Activated B cell treated with CpG ODN at 0.5 μM for 24 hours (primary cell): ENCODE data around the gene ZBTB12. TPM values are rescaled to one million over a fixed set of nuclear protein-coding genes. Genes with fewer than 3 reads are reported as not detected.

ENCODE experiments used
- ATAC-seq: fragments of 200-7000 bp; cut with Tn5 transposase; one replicate; pipeline ENCODE4 v1.10.0; 2021; ENCODE audit warnings: low read depth, mild to moderate bottlenecking, moderate library complexity
- CTCF ChIA-PET: fragments of 350-600 bp; sonication (Branson Sonifier 250); formaldehyde crosslinking; loops from one replicate; lab custom pipeline; 2021; ENCODE audit warnings: antibody characterized with exemption; lab: Charles Lee
- POLR2A ChIA-PET: fragments of 350-600 bp; sonication (Branson Sonifier 250); formaldehyde crosslinking; loops from one replicate; lab custom pipeline; 2021; ENCODE audit warnings: antibody characterized with exemption; lab: Charles Lee
- DNase-seq: peaks from one replicate; pipeline ENCODE4 v3.0.0; 2022
- H3K27ac Mint-ChIP-seq: one replicate; pipeline ENCODE4 v1.8.0; 2020; ENCODE audit warnings: mixed read lengths
- H3K27me3 Mint-ChIP-seq: one replicate; pipeline ENCODE4 v1.8.0; 2021; ENCODE audit warnings: mixed read lengths
- H3K36me3 Mint-ChIP-seq: one replicate; pipeline ENCODE4 v1.8.0; 2021; ENCODE audit warnings: low read depth, mixed read lengths
- H3K4me1 Mint-ChIP-seq: one replicate; pipeline ENCODE4 v1.8.0; 2021; ENCODE audit warnings: mixed read lengths
- H3K4me3 Mint-ChIP-seq: one replicate; pipeline ENCODE4 v1.8.0; 2020; ENCODE audit warnings: mild to moderate bottlenecking, mixed read lengths
- H3K9me3 Mint-ChIP-seq: one replicate; pipeline ENCODE4 v1.8.0; 2020; ENCODE audit warnings: mixed read lengths
- intact Hi-C: fragments of 100-400 bp; cut with micrococcal nuclease; formaldehyde crosslinking; loops from one replicate; pipeline ENCODE4 v1.15.1; 2024
- total RNA-seq: library from RNA; stranded (reverse); gene quantifications from 2 replicates; pipeline ENCODE4 v1.2.3, GENCODE V29; 2022
- TF ChIP-seq, protein P1 (sequence below): fragments of 200-600 bp; IDR thresholded peaks from one replicate; pipeline ENCODE4 v1.8.0; 2022; ENCODE audit warnings: antibody characterized with exemption, mild to moderate bottlenecking

ZBTB12 gene
- total RNA-seq, 1 donor from 2014 or later, result 4.8 TPM

GRCh38 chr6:31896856-31897611 is 4.9 kb downstream of the ZBTB12 start:
- ATAC-seq (peak; percentile 4), DNase-seq (no peak)
- H3K4me3 Mint-ChIP-seq, result peak overlapping the region; percentile 97
- POLR2A ChIA-PET, result interaction anchor here (0.6 to 3.0 kb wide), 11 partner anchors 12 to 1465 kb away, joined by 3 to 29 read pairs (median 8); partner anchors contain the start of genes ABHD16A, DXO, LSM2 and NELFE
- H3K36me3 Mint-ChIP-seq, result peaks cover 36% of the 10 kb centered on the region
- no peaks in the 10 kb centered on the region for H3K9me3 Mint-ChIP-seq
- H3K27ac Mint-ChIP-seq, result peak overlapping the region; percentile 74
- H3K27me3 Mint-ChIP-seq, result no peaks in the 10 kb centered on the region
- TF ChIP-seq, protein P1, sequence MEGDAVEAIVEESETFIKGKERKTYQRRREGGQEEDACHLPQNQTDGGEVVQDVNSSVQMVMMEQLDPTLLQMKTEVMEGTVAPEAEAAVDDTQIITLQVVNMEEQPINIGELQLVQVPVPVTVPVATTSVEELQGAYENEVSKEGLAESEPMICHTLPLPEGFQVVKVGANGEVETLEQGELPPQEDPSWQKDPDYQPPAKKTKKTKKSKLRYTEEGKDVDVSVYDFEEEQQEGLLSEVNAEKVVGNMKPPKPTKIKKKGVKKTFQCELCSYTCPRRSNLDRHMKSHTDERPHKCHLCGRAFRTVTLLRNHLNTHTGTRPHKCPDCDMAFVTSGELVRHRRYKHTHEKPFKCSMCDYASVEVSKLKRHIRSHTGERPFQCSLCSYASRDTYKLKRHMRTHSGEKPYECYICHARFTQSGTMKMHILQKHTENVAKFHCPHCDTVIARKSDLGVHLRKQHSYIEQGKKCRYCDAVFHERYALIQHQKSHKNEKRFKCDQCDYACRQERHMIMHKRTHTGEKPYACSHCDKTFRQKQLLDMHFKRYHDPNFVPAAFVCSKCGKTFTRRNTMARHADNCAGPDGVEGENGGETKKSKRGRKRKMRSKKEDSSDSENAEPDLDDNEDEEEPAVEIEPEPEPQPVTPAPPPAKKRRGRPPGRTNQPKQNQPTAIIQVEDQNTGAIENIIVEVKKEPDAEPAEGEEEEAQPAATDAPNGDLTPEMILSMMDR, result no peak
- CTCF ChIA-PET, result interaction anchor here (1.4 kb wide), 1 partner anchor 10 kb away, joined by 3 read pairs; no protein-coding TSS in a partner anchor
- H3K4me1 Mint-ChIP-seq, result peaks cover 27% of the 10 kb centered on the region
- intact Hi-C loops, result loop anchor here (1.0 to 5.0 kb wide), 5 partner anchors 35 to 350 kb away; partner anchors contain the start of genes ATF6B, ATP6V1G2, CSNK2B and LY6G5B

DNA sequence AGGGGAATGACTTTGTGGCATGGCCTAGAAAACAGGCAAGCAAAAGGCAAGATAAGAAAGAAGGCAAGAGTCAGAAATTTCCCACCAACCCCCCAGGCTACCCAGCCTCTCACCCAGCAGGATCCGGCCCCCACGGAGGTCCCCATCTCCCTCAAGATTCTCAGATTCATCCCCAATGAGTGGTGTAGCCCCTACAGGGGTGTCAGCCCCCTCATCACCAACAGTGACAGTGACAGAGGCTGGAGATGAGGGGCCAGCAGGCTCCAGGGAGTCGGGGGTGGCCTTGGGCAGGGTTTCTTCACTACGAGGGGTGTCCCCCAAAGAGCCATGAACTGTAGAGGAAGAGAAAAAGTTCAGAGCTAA is 5.4 kb downstream of the ZBTB12 start:
- no peak for ATAC-seq
- CTCF ChIA-PET, result interaction anchor here (1.4 kb wide), 1 partner anchor 9 kb away, joined by 3 read pairs; no protein-coding TSS in a partner anchor
- TF ChIP-seq, protein P1, result no peak
- DNase-seq, result no peak
- no peaks in the 10 kb centered on the region for H3K9me3 Mint-ChIP-seq
- peak overlapping the region; percentile 74 for H3K27ac Mint-ChIP-seq
- H3K27me3 Mint-ChIP-seq, result no peaks in the 10 kb centered on the region
- H3K4me1 Mint-ChIP-seq, result peaks cover 27% of the 10 kb centered on the region
- intact Hi-C loops, result loop anchor here (2.0 to 5.0 kb wide), 3 partner anchors 62 to 350 kb away; partner anchors contain the start of genes ATP6V1G2, CSNK2B, LY6G5B and NELFE
- POLR2A ChIA-PET, result interaction anchor here (0.8 to 3.0 kb wide), 2 partner anchors 20 to 33 kb away, joined by 3 to 29 read pairs; partner anchors contain the start of gene NEU1
- peaks cover 40% of the 10 kb centered on the region for H3K36me3 Mint-ChIP-seq
- H3K4me3 Mint-ChIP-seq, result peak overlapping the region; percentile 82

DNA sequence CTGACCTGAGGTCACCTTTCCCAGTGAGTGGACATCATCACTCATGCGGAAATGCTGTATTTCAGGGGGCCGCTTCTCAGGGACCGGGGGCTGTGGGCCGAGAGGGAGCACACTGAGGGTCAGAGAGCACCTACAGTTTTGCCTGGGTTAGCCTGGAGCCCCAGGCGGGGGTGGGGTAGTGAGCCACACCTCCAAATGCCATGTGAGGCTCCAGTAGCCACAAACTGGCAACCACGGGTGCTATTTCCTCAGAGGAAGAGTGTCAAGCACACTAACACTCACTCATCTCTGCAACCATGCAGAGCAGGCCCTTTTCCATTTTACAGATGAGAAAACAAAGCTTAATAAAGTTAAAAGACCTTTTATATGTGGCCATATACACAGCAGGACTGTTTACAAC is 9.1 kb downstream of the ZBTB12 start:
- POLR2A ChIA-PET, result interaction anchor here (0.6 kb wide), 1 partner anchor 493 kb away, joined by 8 read pairs; no protein-coding TSS in a partner anchor
- Mint-ChIP-seq H3K4me3 (no peak overlapping the region), H3K36me3 (peaks cover 64% of the 10 kb centered on the region), H3K4me1 (peaks cover 8% of the 10 kb centered on the region), H3K9me3 (no peaks in the 10 kb centered on the region), H3K27ac (no peak overlapping the region), H3K27me3 (no peaks in the 10 kb centered on the region)
- ATAC-seq, result no peak
- TF ChIP-seq, protein P1, result no peak
- no peak for DNase-seq
- CTCF ChIA-PET, result no interaction called here
- intact Hi-C loops, result no loop called here

- H3K9me3 Mint-ChIP-seq, result no peaks in the 10 kb centered on the region
- TF ChIP-seq, protein P1, result no peak
- CTCF ChIA-PET, result interaction anchor here (0.7 to 1.5 kb wide), 2 partner anchors 70 to 119 kb away, joined by 3 to 5 read pairs; no protein-coding TSS in a partner anchor
- no peak overlapping the region for H3K4me3 Mint-ChIP-seq
- no peak overlapping the region for H3K27ac Mint-ChIP-seq
- POLR2A ChIA-PET, result no interaction called here
- H3K4me1 Mint-ChIP-seq, result no peaks in the 10 kb centered on the region
- H3K36me3 Mint-ChIP-seq, result peaks cover 83% of the 10 kb centered on the region
- H3K27me3 Mint-ChIP-seq, result no peaks in the 10 kb centered on the region
- no peak for DNase-seq
- no peak for ATAC-seq
- intact Hi-C loops, result loop anchor here (2.0 kb wide), 1 partner anchor 209 kb away; the partner anchor contains the start of gene LY6G5C
Measured at GRCh38 chr6:31889331-31889972, 12.4 kb downstream of the ZBTB12 start.
